SIG-M5 treated with dmso at 0.1 percent for 504 hours (cell line): ENCODE results near the gene KCNJ5.

Experiments used
- DNase-seq: peaks from one replicate; lab custom pipeline; 2025; ENCODE audit not compliant: unreplicated experiment; lab: John Stamatoyannopoulos, UW

Gene KCNJ5

GRCh38 chr11:128953151-128953550 is 62.0 kb downstream of the KCNJ5 start:
- DNase-seq: no peak

GRCh38 chr11:128955636-128956035 is 64.5 kb downstream of the KCNJ5 start:
- no peak for DNase-seq

GRCh38 chr11:128956401-128957201 is 65.4 kb downstream of the KCNJ5 start:
- DNase-seq: peak; percentile 32

DNA sequence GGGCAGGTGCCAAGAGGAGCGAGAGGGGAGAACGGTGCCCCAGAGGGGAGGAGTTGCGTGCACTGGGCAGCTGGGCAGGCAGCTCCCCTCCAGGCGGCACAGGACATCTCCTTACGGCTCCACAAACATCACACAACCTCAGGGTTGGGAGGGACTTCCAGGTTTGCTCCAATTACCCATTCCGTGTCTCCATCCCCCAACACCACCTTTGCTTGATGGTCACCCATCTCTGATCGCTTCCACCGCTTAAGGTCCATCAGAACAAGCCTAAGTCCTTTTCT is 66.0 kb downstream of the KCNJ5 start:
- DNase-seq: no peak

- no peak for DNase-seq
These were observed 70.5 kb downstream of the KCNJ5 start for GRCh38 chr11:128961645-128962044.

GRCh38 chr11:128962896-128963295 is 71.7 kb downstream of the KCNJ5 start:
- DNase-seq: no peak

DNA sequence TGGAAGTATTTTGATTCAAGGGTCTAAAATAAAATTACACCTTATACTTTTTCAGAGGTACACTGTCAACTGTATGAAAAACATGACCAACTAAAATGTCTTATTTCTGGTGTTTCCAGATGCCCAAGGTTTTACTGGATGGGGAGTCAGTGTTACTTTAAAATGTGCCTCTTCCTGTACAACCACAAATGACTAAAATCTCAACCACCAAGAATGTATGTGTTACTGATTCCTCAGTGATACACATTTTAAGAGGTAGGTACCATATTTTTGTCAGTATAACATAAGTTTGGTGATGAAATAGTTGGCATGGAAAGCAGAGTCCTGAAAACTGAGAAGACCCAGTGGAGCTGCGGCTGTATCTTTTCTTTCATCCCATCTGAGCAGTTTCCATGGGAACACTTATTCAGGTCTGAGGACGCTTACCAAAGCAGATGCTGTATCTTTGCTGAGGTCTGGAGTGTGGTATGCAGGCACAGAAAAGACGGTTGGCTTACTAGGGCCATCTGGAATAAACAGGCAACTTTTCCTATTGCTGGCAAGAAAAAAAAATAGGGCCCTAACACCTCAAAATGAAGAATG is 72.7 kb downstream of the KCNJ5 start:
- DNase-seq: no peak

GRCh38 chr11:128964463-128964930 is 73.3 kb downstream of the KCNJ5 start:
- no peak for DNase-seq

- no peak for DNase-seq
These were observed 74.3 kb downstream of the KCNJ5 start for GRCh38 chr11:128965485-128965884.

GRCh38 chr11:128967578-128967977 is 76.4 kb downstream of the KCNJ5 start:
- DNase-seq: no peak

GRCh38 chr11:128968916-128969315 is 77.8 kb downstream of the KCNJ5 start:
- no peak for DNase-seq
